Activated naive CD4-positive, alpha-beta T cell (primary cell): ENCODE data around the gene LOC101059915.
"Not testable (repeated sequence)": the region's sequence is repeated elsewhere in the genome, so short reads cannot be mapped to it uniquely, and the experiment has no call there.

ENCODE experiments used
- DNase-seq, 4 experiments: peaks; one replicate each; lab custom pipeline; 2025; lab: John Stamatoyannopoulos, UW

Gene LOC101059915

DNA sequence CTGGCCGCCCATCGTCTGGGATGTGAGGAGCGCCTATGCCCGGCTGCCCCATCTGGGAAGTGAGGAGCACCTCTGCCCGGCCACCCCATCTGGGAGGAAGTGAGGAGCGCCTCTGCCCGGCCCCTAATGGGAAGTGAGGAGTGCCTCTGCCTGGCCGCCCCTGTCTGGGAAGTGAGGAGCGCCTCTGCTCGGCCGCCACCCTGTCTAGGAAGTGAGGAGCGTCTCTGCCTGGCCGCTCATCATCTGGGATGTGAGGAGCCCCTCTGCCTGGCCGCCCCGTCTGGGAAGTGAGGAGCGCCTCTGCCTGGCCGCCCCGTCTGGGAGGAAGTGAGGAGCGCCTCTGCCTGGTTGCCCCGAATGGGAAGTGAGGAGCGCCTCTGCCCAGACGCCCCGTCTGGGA, 8.3 kb downstream of the LOC101059915 start:
- DNase-seq: not testable (repeated sequence)

DNA sequence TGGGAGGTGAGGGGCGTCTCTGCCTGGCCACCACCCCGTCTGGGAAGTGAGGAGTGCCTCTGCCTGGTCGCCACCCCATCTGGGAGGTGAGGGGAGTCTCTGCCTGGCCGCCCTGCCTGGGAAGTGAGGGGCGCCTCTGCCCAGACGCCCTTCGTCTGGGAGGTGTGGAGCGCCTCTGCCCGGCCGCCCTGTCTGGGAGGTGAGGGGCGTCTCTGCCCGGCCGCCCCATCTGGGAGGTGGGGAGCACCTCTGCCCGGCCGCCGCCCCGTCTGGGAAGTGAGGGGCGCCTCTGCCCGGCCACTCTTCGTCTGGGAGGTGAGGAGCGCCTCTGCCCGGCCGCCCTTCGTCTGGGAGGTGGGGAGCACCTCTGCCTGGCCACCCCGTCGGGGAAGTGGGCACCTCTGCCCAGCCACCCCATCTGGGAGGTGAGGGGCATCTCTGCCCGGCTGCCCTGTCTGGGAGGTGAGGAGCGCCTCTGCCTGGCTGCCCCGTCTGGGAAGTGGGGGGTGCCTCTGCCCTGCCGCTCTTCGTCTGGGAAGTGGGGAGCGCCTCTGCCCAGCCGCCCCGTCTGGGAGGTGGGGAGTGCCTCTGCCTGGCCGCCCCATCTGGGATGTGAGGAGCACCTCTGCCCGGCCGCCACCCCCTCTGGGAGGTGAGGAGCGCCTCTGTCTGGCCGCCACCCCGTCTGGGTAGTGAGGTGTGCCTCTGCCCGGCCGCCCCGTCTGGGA, 8.9 kb downstream of the LOC101059915 start:
- DNase-seq: not testable (repeated sequence)

DNA sequence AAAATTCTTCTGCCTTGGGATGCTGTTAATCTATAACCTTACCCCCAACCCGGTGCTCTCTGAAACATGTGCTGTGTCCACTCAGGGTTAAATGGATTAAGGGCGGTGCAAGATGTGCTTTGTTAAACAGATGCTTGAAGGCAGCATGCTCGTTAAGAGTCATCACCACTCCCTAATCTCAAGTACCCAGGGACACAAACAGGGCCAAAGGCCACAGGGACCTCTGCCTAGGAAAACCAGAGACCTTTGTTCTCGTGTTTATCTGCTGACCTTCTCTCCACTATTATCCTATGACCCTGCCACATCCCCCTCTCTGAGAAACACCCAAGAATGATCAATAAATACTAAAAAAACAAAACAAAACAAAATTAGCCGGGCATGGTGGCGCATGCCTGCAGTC, 9.8 kb downstream of the LOC101059915 start:
- not testable (repeated sequence) for DNase-seq

DNA sequence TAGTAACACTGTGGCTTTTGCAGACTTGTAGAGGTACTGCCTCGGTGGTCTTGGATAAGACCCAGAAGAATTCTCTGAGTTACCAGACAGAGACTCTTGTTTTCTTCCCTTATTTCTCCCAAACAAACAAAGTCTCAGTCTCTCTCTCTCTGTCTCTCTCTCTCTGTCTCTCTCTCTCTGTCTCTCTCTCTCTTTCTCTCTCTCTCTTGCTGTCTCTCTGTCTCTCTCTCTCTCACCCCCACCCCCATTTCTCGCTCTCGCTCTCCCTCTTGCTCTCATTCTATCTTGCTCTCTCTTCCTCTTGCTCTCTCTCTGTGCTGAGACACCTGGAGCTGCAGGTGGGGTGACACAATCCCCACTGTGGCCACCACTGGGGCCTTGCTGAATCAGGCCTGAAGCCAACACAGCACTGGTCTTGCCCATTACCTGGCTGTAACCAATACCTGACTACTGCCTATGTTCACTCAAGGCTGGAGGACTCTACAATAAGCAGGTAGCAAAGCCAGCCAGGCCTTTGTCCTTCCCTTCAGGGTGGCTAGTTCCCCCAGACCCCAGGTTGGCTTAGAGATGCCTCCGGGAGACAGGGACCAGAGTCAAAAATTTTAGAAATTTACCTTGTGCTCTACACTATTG, 12.3 kb downstream of the LOC101059915 start:
- no peak for DNase-seq

DNA sequence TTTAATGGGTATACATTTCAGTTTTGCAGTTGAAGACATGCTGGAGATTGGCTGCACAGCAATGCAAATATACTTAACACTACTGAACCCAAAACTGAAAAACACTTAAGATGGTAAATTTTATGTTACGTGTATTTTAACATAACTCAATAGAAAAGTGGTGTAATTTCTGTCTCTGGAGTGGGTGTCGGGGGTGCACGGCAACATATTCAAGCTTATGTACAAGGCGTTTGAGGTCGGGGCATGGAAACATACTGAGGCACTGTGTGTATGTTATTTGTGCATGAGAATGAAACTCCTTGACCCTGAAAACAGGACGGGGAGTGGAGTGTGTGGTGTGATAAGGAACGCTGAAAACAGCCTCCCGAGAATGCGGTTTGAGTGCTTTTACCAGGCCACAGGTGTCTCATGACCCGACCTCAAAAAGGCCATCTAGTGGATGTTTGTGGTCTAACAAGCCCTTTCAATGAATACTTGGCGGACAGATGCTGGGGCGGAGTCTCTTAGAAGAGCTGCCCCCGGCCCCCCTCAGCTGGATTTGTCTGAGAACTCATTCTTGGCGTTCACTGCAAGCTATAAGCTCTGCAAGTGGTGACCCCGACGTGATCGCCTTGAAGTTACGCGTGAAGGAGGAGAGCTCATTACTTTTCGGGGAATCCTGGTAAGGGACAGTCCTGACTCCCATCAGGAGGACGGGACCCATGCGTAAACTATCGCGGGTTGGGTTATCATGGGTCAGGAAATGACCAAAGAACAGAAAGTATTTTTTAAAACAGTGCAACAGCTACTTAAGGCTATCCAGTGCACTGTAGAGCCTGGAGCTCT, 29.5 kb downstream of the LOC101059915 start:
- not testable (repeated sequence) for DNase-seq

DNA sequence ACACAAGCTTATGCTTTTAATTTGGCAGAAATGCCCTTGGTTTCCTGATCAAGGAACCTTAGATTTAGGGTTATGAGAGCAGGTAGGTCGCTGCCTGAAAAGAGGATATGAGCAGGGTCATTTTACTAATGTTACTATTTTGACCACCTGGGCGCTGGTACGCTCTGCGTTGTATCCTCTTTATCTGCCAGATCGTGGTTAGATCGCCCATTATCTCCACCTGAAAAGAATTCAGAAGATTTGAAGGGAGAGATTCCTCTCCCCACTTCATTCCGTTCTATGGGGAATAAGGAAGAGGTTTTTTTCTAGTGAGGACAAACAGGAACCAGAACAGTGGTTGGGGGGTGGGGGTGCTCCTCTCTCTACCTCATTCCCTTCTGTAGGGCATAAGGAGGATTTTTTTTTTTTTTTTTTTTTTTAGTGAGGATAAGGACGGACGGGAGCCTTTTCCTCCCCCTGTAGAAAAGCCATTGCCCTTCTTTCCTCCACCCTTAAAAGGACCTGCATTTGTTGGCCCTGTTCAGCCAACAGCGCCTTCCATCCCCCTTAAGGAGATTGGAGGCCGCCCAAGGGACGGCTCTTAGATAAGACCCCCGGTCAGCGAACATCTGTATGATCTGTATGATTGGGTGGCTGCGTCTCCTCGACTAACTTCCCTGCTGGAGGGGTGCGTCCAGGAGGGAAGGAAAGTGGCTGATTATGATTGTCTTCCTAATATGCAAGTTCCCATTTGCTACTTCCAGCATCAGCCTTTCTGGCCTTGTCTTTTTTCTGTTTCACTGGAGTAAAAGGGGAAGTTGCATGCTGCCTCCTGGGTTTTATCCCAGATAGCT, 30.3 kb downstream of the LOC101059915 start:
- DNase-seq: not testable (repeated sequence)

DNA sequence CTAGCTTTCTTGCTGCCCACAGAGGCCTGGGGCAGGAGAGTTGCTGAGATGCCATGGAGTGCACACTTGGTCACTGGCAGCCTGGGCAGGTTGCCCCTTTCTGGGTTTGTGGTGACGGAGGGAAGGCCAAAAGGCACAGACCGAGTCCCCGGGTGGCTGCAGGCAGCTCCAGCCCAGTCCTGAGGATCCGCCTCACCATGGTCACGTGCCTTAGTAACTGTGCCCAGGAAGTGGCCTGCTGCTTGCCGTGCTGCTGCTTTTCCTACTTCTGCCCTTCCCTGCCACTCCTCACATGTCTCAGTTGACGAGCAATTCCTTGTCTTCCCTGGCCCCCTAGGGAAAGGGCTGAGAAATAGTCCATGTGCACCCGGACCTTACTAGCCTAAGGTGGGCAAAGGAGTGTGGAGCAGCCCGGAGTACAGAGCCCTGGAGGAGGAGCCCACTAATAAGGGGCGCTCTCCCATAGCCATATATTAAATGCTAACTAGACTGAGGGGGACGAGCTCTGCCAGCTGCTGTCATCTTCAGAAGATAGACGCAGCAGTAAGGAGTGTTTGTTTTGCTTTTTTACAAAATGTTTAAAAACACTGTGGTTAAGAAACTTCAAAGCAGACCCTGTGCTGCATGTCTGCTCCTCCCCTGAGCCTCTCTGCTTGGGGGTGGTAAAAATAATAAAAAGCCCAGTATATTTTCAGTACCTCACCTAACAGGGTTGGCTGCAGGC, 31.1 kb downstream of the LOC101059915 start:
- DNase-seq: not testable (repeated sequence)

DNA sequence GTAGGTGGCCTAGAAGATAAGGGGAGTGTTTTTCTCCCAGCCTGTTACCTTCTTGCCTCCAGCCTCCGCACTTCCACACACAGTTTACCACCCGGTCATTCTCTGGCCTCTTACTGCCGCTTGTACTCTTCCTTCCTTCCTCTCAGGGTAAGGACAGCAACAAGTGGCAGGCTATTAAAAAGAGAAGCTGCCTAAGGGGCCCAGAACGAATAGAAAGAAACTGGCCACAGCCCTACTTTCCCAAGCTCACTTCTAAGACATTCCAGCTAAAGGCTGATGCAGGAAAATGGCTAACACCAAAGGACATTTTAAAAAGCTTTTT, 31.6 kb downstream of the LOC101059915 start:
- not testable (repeated sequence) for DNase-seq

DNA sequence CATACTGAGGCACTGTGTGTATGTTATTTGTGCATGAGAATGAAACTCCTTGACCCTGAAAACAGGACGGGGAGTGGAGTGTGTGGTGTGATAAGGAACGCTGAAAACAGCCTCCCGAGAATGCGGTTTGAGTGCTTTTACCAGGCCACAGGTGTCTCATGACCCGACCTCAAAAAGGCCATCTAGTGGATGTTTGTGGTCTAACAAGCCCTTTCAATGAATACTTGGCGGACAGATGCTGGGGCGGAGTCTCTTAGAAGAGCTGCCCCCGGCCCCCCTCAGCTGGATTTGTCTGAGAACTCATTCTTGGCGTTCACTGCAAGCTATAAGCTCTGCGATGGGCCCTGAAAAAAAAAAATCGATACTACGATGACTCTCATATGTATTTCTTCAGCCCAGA, 35.5 kb downstream of the LOC101059915 start:
- not testable (repeated sequence) for DNase-seq

DNA sequence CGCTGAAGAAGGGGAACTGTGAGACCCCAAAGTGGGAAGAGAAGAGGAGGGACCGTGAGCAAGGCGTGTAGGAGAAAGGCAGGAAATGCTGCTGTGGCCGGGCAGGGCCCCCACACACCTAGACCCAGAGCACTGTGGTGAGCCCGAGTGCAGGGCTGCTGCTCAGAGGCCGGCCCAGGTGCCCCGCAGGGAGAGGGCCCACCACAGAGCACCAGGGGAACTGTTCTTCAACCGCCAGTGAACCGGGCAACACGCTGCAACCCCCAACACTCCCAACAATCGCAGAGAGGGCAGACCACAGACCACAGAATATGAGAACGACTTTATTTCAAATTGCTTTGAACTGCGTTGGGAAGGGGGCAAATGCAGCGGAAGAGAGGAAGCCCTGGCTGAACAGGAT, 46.7 kb downstream of the LOC101059915 start:
- not testable (repeated sequence) for DNase-seq

DNA sequence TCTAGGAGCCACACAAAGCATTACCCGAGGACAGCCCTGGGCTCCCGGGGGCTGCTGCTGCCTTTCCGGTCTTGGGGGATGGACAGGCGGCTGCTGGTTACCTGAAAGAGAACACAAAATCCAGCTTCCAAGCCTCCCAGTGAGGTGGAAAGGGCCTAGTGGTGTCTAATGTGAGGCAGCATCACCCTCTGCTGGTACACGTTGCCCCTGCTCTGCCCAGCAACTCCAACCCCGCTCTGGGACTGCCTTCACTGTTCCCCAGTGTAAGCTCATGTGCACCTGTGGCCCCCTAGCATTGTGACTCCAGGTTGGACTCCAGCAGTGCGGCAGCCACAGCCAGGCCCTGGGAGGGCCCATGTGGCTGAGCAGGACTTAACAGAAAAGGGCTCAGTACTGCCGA, 48.2 kb downstream of the LOC101059915 start:
- not testable (repeated sequence) for DNase-seq

DNA sequence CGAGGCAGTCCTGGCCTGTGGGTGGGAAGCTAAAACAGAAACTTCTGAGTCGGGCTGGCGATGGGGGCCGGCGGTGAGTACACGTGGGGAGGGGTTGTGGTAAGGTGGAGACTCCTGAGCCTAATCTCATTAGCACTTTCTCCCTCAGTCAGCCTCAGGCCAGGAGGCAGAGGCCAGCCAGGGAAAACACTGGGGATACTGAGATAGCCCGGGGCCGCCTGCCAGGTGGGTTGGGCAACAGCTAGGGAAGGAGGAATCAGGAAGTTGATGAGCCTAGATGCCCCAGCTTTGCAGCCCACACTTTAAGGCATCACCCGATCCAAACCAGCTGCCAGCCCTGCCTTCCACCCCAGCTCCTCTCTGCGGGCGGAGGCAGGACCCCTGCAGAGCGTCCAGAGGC, 49.0 kb downstream of the LOC101059915 start:
- DNase-seq: not testable (repeated sequence)

DNA sequence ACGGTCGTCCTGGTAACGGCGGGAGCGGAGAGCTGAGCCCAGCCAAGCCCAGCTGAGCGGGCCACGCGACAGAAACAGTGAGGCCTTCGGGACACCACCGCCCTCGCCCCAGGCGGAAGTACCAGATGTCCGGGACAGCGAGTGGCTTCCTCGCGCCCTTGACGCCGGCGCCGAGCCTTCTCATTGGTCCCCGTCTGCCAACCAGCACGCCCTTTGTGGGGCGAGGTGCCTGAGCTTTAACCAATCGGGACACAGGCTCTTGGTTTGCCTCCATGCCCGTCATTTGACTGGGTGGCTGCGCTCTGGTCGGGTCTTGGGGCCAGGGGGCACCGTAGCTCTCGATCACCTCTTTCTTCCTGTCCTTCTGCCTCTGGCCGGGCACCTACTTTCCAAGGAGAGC, 50.8 kb downstream of the LOC101059915 start, which contains the start of gene CXorf49:
TSS of gene CXorf49 (minus strand) at position 101 of the 400 bp plus-strand sequence. CDS start 134 bp downstream, outside the sequence.
- DNase-seq: not testable (repeated sequence)

DNA sequence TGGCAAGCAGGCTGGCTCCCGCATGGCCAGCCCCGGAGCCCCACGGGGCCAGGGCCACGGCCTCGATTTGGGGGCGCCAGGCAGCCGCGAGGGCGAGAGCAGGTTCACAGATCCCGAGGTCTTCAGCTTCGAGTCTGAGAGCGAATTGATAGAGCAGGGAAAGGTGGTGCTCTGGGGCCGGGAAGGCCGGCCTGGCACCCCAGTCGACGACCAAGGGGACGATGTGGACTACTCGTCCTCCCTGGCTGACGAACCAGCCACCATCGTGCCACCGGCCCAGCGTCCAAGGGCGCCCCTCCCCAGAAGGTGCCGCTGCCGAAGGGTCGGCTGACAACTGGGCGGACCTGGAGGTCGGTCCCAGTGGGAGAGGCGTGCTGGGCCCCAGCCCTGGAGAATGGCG, 51.8 kb downstream of the LOC101059915 start:
- DNase-seq: not testable (repeated sequence)

DNA sequence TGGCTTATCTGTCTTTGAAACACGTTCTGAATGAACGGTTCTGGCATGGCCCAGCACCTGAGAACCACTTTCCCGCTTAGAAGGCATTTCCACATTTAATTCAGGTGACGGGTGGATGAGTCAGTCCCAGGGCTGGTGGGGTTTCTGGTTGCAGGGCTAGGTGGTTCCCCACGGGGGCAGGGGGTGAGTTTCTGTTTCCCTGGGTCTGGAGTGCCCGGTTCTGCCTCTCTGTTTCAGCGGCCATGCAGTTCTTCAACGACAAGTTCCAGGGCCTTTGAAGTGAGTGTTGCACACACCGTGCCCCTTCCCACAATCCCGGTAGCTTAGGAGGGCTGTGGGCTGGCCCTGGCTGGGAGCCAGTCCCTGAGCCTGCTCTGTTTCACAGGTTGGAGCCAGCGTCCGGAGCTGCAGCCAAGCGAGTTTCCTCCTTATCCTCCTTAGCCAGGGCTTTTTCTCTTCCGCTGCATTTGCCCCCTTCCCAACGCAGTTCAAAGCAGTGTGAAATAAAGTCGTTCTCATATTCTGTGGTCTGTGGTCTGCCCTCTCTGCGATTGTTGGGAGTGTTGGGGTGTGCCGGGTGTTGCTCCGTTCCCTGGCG, 53.0 kb downstream of the LOC101059915 start:
- not testable (repeated sequence) for DNase-seq
